Measurements from ENCODE around the gene CDIPT. TPM values are rescaled to one million over a fixed set of nuclear protein-coding genes. Genes with fewer than 3 reads are reported as not detected.
"Not testable (repeated sequence)": the region's sequence is repeated elsewhere in the genome, so short reads cannot be mapped to it uniquely, and the experiment has no call there.

The CDIPT gene
- polyA plus RNA-seq, 5 donors: 62.4 to 94.6 (median 84.3) TPM

DNA sequence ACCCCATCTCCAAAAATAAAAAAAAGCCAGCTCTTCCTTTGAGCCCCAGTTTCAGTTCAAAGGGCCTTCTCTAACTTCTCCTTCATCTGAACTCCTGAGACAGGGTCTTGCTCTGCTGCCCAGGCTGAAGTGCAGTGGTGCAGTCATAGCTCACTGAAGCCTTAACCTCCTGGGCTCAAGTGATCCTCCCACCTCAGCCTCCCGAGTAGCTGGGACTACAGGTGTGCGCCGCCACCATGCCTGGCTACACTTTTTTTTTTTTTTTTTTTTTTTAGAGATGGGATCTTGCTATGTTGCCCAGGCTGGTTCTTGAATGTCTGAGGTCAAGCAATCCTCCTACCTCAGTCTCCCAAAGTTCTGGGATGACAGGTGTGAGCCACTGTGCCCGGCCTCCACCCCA, 29.8 kb downstream of the CDIPT start:
- not testable (repeated sequence) for DNase-seq

DNA sequence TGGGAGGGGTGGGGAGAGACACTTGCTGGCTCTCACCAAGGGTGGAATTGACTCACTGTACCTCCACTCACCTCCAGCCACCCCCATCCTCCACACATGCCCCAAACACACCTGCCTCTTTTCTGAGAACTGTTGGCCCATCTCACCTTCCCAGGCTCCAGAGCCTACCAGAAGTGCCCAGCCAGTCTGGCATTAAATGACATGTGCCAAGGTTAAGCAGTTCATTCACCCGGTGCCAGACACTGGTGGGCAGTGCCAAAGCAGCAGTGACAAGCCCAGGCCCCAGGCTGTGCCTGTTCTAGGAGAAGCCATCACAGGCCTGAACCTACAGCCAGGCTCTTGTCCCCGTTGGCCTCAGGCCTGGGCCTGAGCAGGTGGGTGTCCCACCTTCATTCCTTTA, 31.5 kb downstream of the CDIPT start:
- no peak for DNase-seq

DNA sequence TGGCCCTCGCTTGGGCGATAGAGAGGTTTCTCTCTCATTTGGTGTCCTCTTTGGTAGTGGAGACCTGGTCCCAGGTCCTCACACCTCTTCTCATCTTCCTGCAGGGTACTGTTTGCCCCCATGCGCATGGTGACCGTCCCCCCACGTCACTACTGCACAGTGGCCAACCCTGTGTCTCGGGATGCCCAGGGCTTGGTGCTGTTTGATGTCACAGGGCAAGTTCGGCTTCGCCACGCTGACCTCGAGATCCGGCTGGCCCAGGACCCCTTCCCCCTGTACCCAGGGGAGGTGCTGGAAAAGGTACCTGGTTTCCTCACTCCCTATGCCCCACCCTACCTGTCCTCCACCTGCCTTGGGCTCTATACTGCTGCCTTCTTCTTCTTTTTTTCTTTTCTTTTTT, 32.3 kb downstream of the CDIPT start:
- DNase-seq: no peak

DNA sequence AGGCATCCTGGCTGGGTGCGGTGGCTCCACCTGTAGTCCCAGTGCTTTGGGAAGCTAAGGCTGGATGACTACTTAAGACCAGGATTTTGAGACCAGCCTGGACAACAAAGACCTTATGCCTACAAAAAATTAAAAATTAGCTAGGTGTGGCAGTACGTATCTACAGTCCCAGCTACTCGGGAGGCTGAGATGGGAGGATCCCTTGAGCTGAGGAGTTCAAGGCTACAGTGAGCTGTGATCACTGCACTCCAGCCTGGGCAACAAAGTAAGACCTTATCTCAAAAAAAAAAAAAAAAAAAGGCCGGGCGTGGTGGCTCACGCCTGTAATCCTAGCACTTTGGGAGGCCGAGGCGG, 36.7 kb downstream of the CDIPT start:
- DNase-seq: no peak

DNA sequence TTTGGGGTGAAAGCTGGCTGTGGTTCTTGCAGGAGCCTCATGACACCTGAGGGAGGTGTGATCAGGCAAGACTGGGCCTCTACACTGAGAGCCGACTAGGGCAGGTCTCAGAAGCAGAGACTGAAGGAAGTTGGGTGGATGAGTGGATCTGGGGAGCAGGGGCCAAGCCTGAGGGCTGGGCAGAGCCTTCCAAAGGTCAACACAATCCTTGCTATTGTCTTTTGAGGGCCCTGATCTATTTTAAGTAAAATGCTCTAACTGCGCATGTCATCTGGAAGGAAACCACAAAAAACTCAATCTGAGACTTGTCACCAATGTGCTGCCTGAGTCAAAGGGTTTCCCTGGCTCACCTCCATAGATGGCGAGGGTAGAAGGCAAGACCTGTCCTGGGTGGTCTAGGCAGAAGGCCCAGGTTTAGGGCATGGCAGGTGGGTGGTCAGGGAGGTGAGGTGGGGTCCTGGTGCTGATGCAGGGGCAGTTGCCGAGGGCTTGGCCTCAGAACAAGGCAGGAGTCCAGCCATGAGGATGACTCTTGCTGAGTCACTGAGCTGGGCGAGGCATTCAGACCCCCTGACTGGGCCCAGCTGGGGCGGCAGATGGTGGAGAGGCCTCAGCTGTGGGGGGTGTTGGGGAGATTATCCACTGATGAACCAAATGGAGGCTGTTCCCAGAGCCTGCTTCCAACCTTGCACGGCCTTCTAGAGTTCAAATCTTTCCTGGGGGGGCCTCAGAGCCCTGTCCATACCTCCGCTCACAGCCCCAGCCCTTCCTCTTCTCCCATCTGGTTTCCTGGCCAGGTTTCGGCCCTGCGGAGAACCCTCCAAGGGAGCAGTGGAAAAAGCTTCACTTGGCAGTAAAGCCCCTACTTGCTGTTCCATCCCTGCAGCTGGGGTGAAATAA, 37.6 kb downstream of the CDIPT start:
- no peak for DNase-seq

DNA sequence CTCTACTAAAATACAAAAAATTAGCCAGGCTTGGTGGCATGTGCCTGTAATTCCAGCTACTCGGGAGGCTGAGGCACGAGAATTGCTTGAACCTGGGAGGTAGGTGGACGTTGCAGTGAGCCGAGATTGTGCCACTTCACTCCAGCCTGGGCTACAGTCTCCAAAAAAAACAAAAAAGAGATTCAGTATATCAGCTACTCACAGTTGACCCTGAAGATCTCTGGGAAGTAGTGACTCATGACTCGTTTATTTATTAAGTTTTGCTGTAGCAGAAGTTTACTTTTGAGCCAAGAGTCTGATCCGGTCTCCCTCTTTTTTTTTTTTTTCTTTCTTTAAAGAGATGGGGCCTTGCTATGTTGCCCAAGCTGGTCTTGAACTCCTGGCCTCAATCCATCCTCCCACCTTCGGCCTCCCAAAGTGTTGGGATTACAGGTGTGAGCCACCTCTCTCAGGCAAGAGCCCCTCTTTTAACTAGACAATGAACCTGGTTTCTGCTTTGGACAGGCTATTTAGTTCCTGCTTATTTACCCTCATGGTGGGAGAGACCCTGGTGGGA, 38.4 kb downstream of the CDIPT start:
- no peak for DNase-seq

DNA sequence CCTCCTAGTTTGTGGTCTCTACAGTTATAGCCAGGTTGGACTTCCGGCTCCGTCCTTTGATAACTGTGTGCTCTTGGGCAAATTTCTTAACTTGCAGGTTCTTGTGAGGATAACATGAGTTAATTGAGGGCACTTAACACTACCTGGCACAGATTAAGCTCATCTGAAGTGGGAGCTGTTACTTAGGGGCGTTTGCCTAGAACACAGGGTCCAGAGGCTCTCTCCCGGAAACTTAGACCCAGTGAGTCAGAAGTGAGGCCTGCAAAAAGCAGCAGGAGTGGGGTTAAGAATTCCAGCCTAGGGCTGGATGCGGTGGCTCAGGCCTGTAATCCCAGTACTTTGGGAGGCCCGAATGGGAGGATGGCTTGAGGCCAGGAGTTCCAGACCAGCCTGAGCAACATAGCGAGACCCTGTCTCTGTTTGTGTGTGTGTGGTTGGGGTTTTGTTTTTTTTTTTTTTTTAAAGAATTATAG, 41.3 kb downstream of the CDIPT start:
- DNase-seq: no peak

DNA sequence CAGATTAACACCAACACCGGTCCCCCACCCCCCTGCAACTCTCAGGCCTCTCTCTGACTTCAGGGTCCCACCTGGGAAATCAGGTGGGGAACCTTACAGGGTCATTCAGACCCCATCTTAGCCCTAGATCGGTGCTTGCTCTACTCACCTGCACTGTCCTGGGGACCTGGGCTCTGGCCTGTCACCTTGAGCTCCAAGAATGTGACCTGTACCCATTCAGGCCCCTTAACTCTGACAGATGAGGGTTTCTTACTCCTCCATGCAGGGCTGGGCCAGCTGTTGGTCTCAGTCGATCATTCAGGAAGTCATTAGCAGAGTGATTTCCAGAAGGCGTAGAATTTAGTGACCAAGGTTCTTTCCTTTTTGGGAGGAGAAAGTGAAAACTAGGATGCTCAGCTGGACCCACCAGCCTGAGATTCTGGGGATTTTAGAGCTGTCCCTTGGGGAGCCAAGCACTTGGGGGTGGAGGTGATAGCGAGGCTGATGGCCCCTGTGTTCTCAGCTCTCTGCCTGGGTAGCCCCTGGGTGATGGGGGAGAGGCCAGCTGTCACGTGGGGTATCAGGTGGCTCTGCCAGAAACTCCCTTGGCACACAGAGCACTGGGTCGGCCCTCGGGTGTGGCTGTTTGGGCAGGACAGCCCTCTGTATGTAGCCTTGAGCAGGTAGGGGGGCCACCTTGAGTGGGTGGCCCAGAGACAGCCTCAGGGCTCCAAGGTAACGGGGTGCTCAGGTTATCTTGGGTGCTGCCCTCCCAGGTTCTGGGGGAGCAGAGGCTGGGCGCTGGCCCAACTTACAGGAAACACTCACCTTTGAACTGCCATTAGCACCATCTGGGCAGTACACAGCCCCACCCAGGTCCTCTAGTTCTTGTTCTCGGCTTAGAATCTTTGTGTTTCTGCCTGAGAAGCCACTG, 42.0 kb downstream of the CDIPT start:
- DNase-seq: no peak

DNA sequence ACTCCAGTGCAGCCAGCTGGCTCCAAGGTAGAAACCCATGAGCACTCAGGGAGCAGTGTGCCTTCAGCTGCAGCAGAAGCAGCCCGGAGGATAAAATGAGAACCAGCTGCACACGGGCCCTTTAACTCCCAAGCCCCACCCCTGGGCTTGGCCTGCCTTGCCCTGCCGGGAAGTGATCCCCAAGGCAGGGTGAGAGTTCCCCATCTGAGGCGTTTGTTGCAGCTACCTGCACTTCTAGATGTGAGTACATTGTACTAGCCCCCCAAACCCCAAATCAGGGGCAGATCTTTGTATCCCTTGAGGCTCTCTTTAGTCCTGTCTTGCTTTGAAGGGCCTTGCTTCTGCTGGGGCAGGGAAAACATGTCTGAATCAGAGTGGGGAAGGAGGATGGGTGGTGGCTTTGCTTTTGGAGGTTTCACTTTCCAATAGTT, 42.7 kb downstream of the CDIPT start, which contains the start of gene MVP:
Gene MVP, plus strand, starts transcription at position 192 of the 431 bp plus-strand sequence. CDS start 10,088 bp downstream, outside the sequence.
- DNase-seq: no peak

DNA sequence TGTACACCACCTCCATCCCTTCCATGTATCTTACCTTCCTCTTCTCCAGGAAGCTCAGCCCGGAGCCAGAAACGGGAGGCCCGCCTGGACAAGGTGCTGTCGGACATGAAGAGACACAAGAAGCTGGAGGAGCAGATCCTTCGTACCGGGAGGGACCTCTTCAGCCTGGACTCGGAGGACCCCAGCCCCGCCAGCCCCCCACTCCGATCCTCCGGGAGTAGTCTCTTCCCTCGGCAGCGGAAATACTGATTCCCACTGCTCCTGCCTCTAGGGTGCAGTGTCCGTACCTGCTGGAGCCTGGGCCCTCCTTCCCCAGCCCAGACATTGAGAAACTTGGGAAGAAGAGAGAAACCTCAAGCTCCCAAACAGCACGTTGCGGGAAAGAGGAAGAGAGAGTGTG, 43.5 kb downstream of the CDIPT start:
- DNase-seq: no peak

DNA sequence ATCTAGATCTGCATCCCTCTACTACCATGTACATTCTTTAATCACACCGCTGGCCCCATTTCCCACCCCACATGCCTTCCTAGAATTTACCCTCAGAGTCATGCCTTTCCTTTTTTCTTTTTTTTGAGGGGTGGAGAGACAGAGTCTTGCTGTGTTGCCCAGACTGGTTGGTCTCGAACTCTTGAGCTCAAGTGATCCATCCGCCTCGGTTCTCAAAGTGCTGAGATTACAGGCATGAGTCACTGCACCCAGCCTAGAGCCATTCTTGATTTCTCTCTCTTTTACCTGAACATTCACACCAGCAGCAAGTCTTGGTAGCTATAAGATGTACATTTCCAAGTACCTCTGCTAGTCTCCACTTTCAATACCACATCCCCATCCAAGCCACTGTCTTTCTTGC, 44.9 kb downstream of the CDIPT start:
- no peak for DNase-seq

DNA sequence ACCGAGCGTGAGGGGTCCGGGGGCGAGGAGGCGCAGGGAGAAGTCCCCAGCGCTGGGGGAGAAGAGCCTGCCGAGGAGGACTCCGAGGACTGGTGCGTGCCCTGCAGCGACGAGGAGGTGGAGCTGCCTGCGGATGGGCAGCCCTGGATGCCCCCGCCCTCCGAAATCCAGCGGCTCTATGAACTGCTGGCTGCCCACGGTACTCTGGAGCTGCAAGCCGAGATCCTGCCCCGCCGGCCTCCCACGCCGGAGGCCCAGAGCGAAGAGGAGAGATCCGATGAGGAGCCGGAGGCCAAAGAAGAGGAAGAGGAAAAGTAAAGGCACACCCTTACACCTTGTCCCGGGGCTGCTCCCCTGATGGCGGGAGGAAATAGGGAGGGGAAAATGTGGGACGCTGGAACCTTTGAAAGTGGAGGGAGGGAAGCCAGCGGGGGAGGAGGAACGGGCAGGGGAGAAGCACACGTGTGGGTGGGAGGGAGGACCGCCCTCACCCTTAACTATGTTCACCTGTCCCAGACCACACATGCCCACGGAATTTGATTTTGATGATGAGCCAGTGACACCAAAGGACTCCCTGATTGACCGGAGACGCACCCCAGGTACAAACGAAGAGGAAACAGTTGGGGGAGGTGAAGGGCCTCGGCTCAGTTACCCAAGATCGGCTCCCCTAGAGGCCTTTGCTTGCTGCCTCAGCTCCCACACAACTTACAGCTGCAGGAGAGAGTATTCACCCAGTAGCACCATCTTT, 46.2 kb downstream of the CDIPT start:
- no peak for DNase-seq

DNA sequence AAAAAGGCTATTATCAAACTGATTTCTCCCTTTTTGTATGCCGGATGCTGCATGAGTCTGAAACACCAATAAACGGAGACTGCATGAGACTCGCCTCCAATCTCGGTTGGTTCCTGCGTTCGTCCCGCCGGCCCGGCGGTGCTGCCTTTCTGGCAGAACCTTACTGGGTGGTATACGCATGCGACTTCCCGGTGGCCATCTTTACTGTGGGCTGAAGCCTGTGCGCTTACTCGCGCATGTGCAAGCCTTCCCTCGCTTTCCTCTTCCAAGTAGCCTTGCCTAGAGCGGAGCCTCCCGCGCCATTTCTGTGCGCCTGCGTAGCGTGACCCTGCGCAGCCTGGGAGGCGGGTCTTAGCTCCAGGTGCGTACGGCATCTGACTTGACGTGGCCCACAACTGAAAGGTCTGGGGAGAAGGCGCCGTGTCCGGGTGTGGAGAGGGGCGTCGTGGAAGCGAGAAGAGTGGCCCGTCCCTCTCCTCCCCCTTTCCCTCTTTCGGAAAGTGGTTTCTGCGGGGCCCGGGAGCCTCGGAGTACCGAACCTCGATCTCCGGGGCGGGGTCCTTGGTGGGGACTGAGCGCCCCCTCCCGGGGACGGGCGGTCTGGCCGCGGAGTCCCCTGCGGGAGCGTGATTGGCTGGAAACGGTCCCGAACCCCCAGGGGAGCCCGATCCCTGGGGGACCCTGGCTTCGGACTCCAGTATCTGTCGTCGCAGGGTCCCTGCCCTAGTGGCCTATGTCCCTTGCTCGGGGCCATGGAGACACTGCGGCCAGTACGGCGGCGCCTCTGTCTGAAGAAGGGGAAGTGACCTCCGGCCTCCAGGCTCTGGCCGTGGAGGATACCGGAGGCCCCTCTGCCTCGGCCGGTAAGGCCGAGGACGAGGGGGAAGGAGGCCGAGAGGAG, 47.0 kb downstream of the CDIPT start, which contains the start of gene PAGR1:
Gene PAGR1, plus strand, starts transcription at position 360 of the 901 bp plus-strand sequence. Its CDS starts 374 bp downstream, at position 734.
- DNase-seq: peak; percentile 99

DNA sequence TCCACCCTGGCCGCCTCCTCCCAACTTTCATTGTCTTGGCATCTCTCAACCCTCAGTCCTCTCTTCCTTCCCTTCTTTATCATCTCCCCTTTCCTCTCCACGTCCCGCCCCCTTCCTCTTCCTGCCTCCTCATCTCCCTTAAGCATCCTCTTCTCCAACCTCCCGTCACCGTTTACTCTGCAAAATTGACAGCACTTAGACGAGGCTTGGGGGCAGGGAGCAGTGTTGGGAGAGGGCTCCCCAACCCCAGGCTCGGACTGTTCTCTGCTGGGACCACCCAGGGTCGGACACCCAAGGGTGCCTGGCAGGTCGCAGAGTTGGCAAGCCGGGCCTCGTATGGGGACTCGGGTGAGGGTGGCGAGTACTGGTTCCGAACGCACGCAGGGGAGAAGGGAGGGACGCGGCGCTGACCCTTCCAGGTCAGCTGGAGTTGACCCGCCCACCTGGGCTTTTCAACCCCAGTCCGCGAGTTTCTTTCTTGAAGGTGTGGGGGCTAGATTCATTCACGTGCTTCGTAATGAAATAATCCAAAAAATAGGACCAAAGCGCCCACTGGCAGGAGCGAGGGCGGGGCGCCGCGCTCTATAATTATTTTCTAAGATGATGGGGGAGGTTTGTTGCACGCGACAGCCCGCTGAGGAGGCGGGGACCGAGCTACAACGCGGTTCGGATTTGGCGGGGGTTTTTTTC, 47.8 kb downstream of the CDIPT start:
- DNase-seq: no peak

DNA sequence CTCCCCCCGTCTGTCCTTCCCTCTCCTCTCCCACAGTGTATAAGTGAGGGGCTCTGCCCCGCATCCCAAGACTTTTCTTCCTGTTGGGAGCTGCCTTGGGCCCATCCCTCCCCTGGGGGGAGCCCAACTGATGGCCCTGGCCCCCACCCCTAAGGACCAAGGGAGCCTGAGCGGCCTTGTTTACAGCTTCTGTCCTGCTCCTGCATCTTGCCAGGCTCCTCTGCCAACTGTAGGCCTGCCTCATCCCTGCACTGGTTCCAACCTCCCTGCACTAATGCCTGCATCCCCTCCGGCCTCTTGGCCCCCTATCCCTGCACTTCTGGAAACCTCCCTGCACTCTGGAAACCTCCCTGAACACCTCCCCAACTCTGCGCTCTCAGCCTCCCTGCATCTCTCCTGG, 48.4 kb downstream of the CDIPT start:
- DNase-seq: no peak

DNA sequence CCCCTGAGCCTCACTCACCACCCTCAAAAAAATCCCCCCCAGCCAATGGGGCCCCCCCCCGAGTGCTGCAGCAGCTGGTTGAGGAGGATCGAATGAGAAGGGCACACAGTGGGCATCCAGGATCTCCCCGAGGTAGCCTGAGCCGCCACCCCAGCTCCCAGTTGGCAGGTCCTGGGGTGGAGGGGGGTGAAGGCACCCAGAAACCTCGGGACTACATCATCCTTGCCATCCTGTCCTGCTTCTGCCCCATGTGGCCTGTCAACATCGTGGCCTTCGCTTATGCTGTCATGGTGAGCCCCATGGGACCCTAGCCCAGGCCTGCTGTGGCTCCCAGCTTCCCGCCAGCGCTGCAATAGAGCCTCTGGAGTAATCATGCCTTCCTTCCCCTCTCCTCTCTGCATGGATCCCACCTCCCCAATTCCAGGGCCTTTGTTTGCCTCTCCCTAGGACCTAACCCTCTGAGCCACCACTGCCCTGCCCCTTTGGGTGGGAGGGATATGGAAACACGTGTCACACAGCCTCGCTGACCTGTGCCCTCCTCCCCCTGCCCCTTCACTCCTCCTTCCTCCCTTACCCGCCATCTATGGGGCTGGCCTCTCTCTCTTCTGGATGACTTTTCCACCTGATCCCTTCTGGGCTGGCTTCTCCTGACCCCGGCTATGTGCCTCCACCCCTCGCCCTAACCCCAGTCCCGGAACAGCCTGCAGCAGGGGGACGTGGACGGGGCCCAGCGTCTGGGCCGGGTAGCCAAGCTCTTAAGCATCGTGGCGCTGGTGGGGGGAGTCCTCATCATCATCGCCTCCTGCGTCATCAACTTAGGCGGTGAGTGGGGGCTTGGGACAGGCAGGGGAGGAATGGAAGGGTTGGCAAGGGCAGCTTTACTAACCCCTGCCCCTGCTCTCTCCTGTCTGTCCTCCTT, 49.1 kb downstream of the CDIPT start:
- DNase-seq: no peak

DNA sequence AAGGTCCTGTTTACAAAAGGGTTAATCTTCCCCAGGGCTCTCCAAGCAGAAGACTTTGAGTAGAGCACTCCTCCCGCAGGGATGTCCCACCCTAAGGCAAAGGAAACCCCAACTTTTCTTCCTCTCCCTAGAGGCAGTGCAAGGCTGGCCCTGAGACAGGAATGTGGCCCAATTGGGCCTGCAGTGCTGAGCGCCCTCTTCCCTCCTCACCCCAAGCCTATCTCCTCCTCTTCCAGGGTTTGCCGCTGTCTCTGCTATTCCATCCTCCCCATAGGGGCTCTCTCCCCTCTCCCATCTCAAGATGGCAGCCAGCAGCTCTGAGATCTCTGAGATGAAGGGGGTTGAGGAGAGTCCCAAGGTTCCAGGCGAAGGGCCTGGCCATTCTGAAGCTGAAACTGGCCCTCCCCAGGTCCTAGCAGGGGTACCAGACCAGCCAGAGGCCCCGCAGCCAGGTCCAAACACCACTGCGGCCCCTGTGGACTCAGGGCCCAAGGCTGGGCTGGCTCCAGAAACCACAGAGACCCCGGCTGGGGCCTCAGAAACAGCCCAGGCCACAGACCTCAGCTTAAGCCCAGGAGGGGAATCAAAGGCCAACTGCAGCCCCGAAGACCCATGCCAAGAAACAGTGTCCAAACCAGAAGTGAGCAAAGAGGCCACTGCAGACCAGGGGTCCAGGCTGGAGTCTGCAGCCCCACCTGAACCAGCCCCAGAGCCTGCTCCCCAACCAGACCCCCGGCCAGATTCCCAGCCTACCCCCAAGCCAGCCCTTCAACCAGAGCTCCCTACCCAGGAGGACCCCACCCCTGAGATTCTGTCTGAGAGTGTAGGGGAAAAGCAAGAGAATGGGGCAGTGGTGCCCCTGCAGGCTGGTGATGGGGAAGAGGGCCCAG, 50.0 kb downstream of the CDIPT start:
- DNase-seq: no peak
